H9 (cell line): ENCODE results near the gene SCRN1. TPM values are rescaled to one million over a fixed set of nuclear protein-coding genes. Genes with fewer than 3 reads are reported as not detected.

Experiments used
- DNase-seq: peaks from one replicate; pipeline ENCODE4 v3.0.0-alpha.2; 2017
- H2AFZ ChIP-seq: one replicate; pipeline ENCODE4 v1.6.1; 2013; ENCODE audit warnings: mild to moderate bottlenecking, low read length, control low read depth, moderate library complexity
- H2AK5ac ChIP-seq: 2 replicates; pipeline ENCODE4 v1.6.1; 2013; ENCODE audit warnings: low read length, control low read depth, mixed read lengths; ENCODE audit not compliant: insufficient read length
- H2BK120ac ChIP-seq: one replicate; pipeline ENCODE4 v1.6.1; 2013; ENCODE audit warnings: low read depth, mild to moderate bottlenecking, low read length, control low read depth, inconsistent platforms; ENCODE audit not compliant: poor library complexity, severe bottlenecking
- H2BK12ac ChIP-seq: 2 replicates; pipeline ENCODE4 v1.6.1; 2013; ENCODE audit warnings: low read length, control low read depth, mixed read lengths, low read depth; ENCODE audit not compliant: insufficient read length
- H2BK15ac ChIP-seq: 2 replicates; pipeline ENCODE4 v1.6.1; 2013; ENCODE audit warnings: low read depth, low read length, control low read depth
- H2BK20ac ChIP-seq: one replicate; pipeline ENCODE4 v1.6.1; 2013; ENCODE audit warnings: low read depth, mild to moderate bottlenecking, low read length, control low read depth, inconsistent platforms; ENCODE audit not compliant: poor library complexity, severe bottlenecking
- H2BK5ac ChIP-seq: 2 replicates; pipeline ENCODE4 v1.6.1; 2013; ENCODE audit warnings: low read length, control low read depth, mixed read lengths; ENCODE audit not compliant: insufficient read length
- H3K14ac ChIP-seq: 2 replicates; pipeline ENCODE4 v1.6.1; 2013; ENCODE audit warnings: low read length, control low read depth; ENCODE audit not compliant: insufficient read depth
- H3K18ac ChIP-seq: 2 replicates; pipeline ENCODE4 v1.6.1; 2013; ENCODE audit warnings: low read depth, mild to moderate bottlenecking, mixed read lengths, low read length, control low read depth; ENCODE audit not compliant: insufficient read length
- H3K23ac ChIP-seq: 2 replicates; pipeline ENCODE4 v1.6.1; 2013; ENCODE audit warnings: low read length, control low read depth, mixed read lengths, low read depth; ENCODE audit not compliant: insufficient read length
- H3K23me2 ChIP-seq: 2 replicates; pipeline ENCODE4 v1.6.1; 2013; ENCODE audit warnings: low read depth, mild to moderate bottlenecking, mixed read lengths, low read length, control low read depth; ENCODE audit not compliant: insufficient read length, poor library complexity, severe bottlenecking
- H3K27ac ChIP-seq: 2 replicates; pipeline ENCODE4 v1.5.1; 2013; ENCODE audit warnings: low read length, control low read depth, mixed read lengths, low read depth; ENCODE audit not compliant: insufficient read length
- H3K27me3 ChIP-seq: 2 replicates; pipeline ENCODE4 v1.6.1; 2013; ENCODE audit warnings: low read length, control low read depth, inconsistent platforms; ENCODE audit not compliant: insufficient read depth
- H3K4ac ChIP-seq: 2 replicates; pipeline ENCODE4 v1.6.1; 2013; ENCODE audit warnings: low read depth, mild to moderate bottlenecking, control low read depth, inconsistent platforms, low read length, moderate library complexity
- H3K4me1 ChIP-seq: 2 replicates; pipeline ENCODE4 v1.6.1; 2013; ENCODE audit warnings: low read length, control low read depth, inconsistent platforms; ENCODE audit not compliant: insufficient read depth
- H3K4me2 ChIP-seq: 2 replicates; pipeline ENCODE4 v1.6.1; 2013; ENCODE audit warnings: low read length, control low read depth, mixed read lengths; ENCODE audit not compliant: insufficient read length, insufficient read depth
- H3K56ac ChIP-seq: 2 replicates; pipeline ENCODE4 v1.6.1; 2013; ENCODE audit warnings: low read depth, mild to moderate bottlenecking, mixed read lengths, low read length, control low read depth; ENCODE audit not compliant: insufficient read length
- H3K79me1 ChIP-seq: 2 replicates; pipeline ENCODE4 v1.6.1; 2013; ENCODE audit warnings: low read depth, mild to moderate bottlenecking, moderate library complexity, low read length, control low read depth, inconsistent platforms; ENCODE audit not compliant: insufficient read depth, poor library complexity, severe bottlenecking
- H3K79me2 ChIP-seq: 2 replicates; pipeline ENCODE4 v1.6.1; 2013; ENCODE audit warnings: low read length, control low read depth, inconsistent platforms; ENCODE audit not compliant: insufficient read depth
- H3K9ac ChIP-seq: 2 replicates; pipeline ENCODE4 v1.6.1; 2013; ENCODE audit warnings: low read length, control low read depth, mixed read lengths; ENCODE audit not compliant: insufficient read length; ENCODE audit errors: extremely low read depth
- H3K9me3 ChIP-seq: one replicate; pipeline ENCODE4 v1.6.1; 2013; ENCODE audit warnings: low read depth, low read length, inconsistent platforms; ENCODE audit not compliant: control insufficient read depth
- H3T11ph ChIP-seq: one replicate; pipeline ENCODE4 v1.6.1; 2013; ENCODE audit warnings: mild to moderate bottlenecking, low read length, control low read depth, inconsistent platforms
- H4K20me1 ChIP-seq: one replicate; pipeline ENCODE4 v1.6.1; 2013; ENCODE audit not compliant: control insufficient read depth, insufficient read length, insufficient read depth
- H4K5ac ChIP-seq: 2 replicates; pipeline ENCODE4 v1.6.1; 2013; ENCODE audit warnings: low read depth, mild to moderate bottlenecking, mixed read lengths, low read length, control low read depth; ENCODE audit not compliant: insufficient read length
- H4K8ac ChIP-seq: replicated peaks from 2 replicates; pipeline ENCODE4 v1.6.1; 2013; ENCODE audit warnings: low read length, control low read depth, mixed read lengths, low read depth; ENCODE audit not compliant: insufficient read length
- H4K91ac ChIP-seq: 2 replicates; pipeline ENCODE4 v1.6.1; 2013; ENCODE audit warnings: low read depth, mild to moderate bottlenecking, moderate library complexity, mixed read lengths, low read length, control low read depth; ENCODE audit not compliant: insufficient read length
- H3K27ac Mint-ChIP-seq, 3 experiments: 2 replicates in 2 of 3; 3 replicates in 1 of 3; pipeline ENCODE4 v1.8.0; 2020 to 2021; ENCODE audit warnings: mixed read lengths in 3 of 3, mild to moderate bottlenecking in 1 of 3, moderate library complexity in 1 of 3
- H3K27me3 Mint-ChIP-seq: 2 replicates; pipeline ENCODE4 v1.8.0; 2021; ENCODE audit warnings: low read depth, mild to moderate bottlenecking, moderate library complexity, mixed read lengths
- H3K36me3 Mint-ChIP-seq, 3 experiments: 2 replicates in 2 of 3; 3 replicates in 1 of 3; pipeline ENCODE4 v1.8.0; 2020 to 2021; ENCODE audit warnings: low read depth in 3 of 3, mixed read lengths in 3 of 3; ENCODE audit not compliant: insufficient read depth in 1 of 3
- H3K4me1 Mint-ChIP-seq, 2 experiments: 2 replicates each; pipeline ENCODE4 v1.8.0; 2020; ENCODE audit warnings: mixed read lengths in 2 of 2
- H3K4me3 Mint-ChIP-seq, 2 experiments: 2 replicates in 1 of 2; 3 replicates in 1 of 2; pipeline ENCODE4 v1.8.0; 2020 to 2021; ENCODE audit warnings: mild to moderate bottlenecking in 2 of 2, mixed read lengths in 2 of 2, moderate library complexity in 1 of 2
- H3K9me3 Mint-ChIP-seq, 2 experiments: 2 replicates in 1 of 2; 3 replicates in 1 of 2; pipeline ENCODE4 v1.8.0; 2020; ENCODE audit warnings: mild to moderate bottlenecking in 2 of 2, mixed read lengths in 2 of 2, moderate library complexity in 1 of 2
- WGBS: extraction: QIAGEN DNeasy Blood & Tissue Kit; methylation state at CpG from one replicate; pipeline ENCODE4 v1.1.7; 2013; ENCODE audit warnings: missing lambda C conversion rate, low lambda C conversion rate, mixed read lengths; ENCODE audit not compliant: insufficient read length; ENCODE audit errors: extremely low coverage; 5-methylcytosine and 5-hydroxymethylcytosine counted together
- total RNA-seq: library from RNA; stranded (reverse); gene quantifications from 2 replicates; pipeline ENCODE4 v1.2.1, GENCODE V29; 2021
- TF ChIP-seq, protein P1 (sequence below): fragments of 200-600 bp; sonication (generic); conservative IDR thresholded peaks from 3 replicates; pipeline ENCODE4 v1.8.0; 2021; ENCODE audit warnings: antibody characterized with exemption, mild to moderate bottlenecking

SCRN1 gene
- total RNA-seq, 1 experiment from 2014 or later, result 101 TPM

DNA sequence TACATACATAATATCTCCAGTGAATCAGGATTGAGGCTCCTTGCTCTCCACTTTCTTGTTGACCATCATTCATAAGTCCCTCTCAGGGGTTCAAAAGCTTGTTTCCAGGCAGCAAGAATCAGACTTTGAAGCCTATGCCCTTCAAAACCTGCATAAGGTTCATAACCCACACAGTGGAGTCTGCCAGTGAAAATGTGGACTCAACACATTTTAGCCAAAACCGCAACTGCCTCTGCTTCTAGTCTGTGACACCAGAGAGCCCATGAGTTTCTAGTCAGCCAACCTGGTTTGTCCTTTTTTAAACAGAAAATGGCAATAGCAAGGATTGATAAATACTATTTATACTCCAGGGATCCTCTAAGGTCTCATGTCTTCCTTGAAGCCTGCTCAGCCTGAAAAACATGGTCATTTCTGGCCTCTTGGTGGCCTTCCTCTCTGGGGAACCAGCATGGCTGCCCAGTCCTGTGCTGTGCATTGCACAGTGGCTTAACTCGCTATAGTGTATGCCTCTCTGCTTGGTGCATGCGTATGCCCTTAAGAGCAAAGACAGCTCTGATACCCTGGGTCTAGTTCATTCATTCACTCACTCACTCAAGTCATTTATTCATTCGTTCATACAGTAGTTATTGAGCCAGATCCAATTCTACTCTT lies 115.8 kb downstream of the SCRN1 start:
- H3K14ac ChIP-seq, result no peak overlapping the region
- no peak overlapping the region for H3K18ac ChIP-seq
- H4K8ac ChIP-seq, result no peak overlapping the region

More for the DNA sequence above, 115.8 kb downstream of the SCRN1 start:
- Histone ChIP-seq H3K56ac (no peak overlapping the region), H3T11ph (no peak overlapping the region), H2BK20ac (no peak overlapping the region), H3K9ac (no peak overlapping the region), H3K4ac (no peak overlapping the region), H4K91ac (no peak overlapping the region), H2BK120ac (no peak overlapping the region), H3K27me3 (no peaks in the 10 kb centered on the region), H3K4me2 (no peak overlapping the region), H2BK15ac (no peak overlapping the region), H4K20me1 (no peaks in the 10 kb centered on the region), H2AK5ac (no peak overlapping the region), H2BK12ac (no peak overlapping the region), H3K4me1 (no peaks in the 10 kb centered on the region), H3K9me3 (no peaks in the 10 kb centered on the region), H3K27ac (no peak overlapping the region), H2AFZ (no peak overlapping the region), H3K23ac (no peak overlapping the region), H3K79me2 (no peaks in the 10 kb centered on the region), H3K23me2 (no peaks in the 10 kb centered on the region), H2BK5ac (no peak overlapping the region), H4K5ac (no peak overlapping the region), H3K79me1 (no peaks in the 10 kb centered on the region)
- H3K27me3 Mint-ChIP-seq, result no peaks in the 10 kb centered on the region; the same call in 1 of the 2 replicates
- no CpG with 5 or more reads among the region's 4 CpGs for WGBS
- no peaks in the 10 kb centered on the region for H3K9me3 Mint-ChIP-seq
- no peak for DNase-seq
- H3K4me3 Mint-ChIP-seq, result no peak overlapping the region
- H3K4me1 Mint-ChIP-seq, result no peaks in the 10 kb centered on the region
- H3K27ac Mint-ChIP-seq, result no peak overlapping the region
- TF ChIP-seq, protein P1, sequence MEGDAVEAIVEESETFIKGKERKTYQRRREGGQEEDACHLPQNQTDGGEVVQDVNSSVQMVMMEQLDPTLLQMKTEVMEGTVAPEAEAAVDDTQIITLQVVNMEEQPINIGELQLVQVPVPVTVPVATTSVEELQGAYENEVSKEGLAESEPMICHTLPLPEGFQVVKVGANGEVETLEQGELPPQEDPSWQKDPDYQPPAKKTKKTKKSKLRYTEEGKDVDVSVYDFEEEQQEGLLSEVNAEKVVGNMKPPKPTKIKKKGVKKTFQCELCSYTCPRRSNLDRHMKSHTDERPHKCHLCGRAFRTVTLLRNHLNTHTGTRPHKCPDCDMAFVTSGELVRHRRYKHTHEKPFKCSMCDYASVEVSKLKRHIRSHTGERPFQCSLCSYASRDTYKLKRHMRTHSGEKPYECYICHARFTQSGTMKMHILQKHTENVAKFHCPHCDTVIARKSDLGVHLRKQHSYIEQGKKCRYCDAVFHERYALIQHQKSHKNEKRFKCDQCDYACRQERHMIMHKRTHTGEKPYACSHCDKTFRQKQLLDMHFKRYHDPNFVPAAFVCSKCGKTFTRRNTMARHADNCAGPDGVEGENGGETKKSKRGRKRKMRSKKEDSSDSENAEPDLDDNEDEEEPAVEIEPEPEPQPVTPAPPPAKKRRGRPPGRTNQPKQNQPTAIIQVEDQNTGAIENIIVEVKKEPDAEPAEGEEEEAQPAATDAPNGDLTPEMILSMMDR, result no peak
- no peaks in the 10 kb centered on the region for H3K36me3 Mint-ChIP-seq
